Endothelial cell of umbilical vein (primary cell): ENCODE measurements around the gene CLTCL1. TPM values are rescaled to one million over a fixed set of nuclear protein-coding genes. Genes with fewer than 3 reads are reported as not detected.

ENCODE experiments used
- BruUV-seq: library from RNA; stranded (reverse); fragments of 400-500 nt; replicated peaks from 2 replicates; lab custom pipeline; 2021; lab: Mats Ljungman, UMichigan
- CTCF ChIA-PET: fragments of 300-600, 350-600 bp; sonication (Branson Sonifier 250); formaldehyde crosslinking; loops from one replicate; lab custom pipeline; 2021; ENCODE audit warnings: antibody characterized with exemption, inconsistent platforms; lab: Charles Lee
- POLR2A ChIA-PET: fragments of 300-600, 350-600 bp; sonication (Branson Sonifier 250); formaldehyde crosslinking; loops from one replicate; lab custom pipeline; 2021; ENCODE audit warnings: antibody characterized with exemption, inconsistent platforms; lab: Charles Lee
- DNase-seq: peaks from one replicate; pipeline ENCODE4 v3.0.0-alpha.2; 2011; ENCODE audit warnings: low read depth, low spot score
- FAIRE-seq: peaks from 2 replicates; lab custom pipeline; 2011; peaks lifted over from hg19 to GRCh38; lab: Jason Lieb, UNC
- H2AFZ ChIP-seq: 2 replicates; pipeline ENCODE4 v1.6.0; 2012; ENCODE audit warnings: low read depth, low read length, control low read depth, inconsistent platforms
- H3K27ac ChIP-seq: 2 replicates; pipeline ENCODE4 v1.5.1; 2011; ENCODE audit warnings: low read depth, mild to moderate bottlenecking, control low read depth, low read length, moderate library complexity; ENCODE audit not compliant: insufficient read depth
- H3K27me3 ChIP-seq, 2 experiments: 2 replicates each; pipeline versions ENCODE4 v1.6.0 to v1.6.1; 2011; ENCODE audit warnings: low read length in 2 of 2, mixed read lengths in 1 of 2; ENCODE audit not compliant: control insufficient read depth in 2 of 2, insufficient read depth in 2 of 2
- H3K36me3 ChIP-seq, 2 experiments: 2 replicates in 1 of 2; 3 replicates in 1 of 2; pipeline ENCODE4 v1.5.1; 2011; ENCODE audit warnings: low read length in 2 of 2, mild to moderate bottlenecking in 1 of 2, moderate library complexity in 1 of 2; ENCODE audit not compliant: control insufficient read depth in 2 of 2, insufficient read depth in 2 of 2; ENCODE audit errors: extremely low read depth in 1 of 2
- H3K4me1 ChIP-seq: 3 replicates; pipeline ENCODE4 v1.5.1; 2011; ENCODE audit warnings: mild to moderate bottlenecking, low read length; ENCODE audit not compliant: control insufficient read depth, insufficient read depth; ENCODE audit errors: extremely low read depth
- H3K4me2 ChIP-seq: 2 replicates; pipeline ENCODE4 v1.6.1; 2011; ENCODE audit warnings: low read length, control low read depth, mixed read lengths; ENCODE audit not compliant: insufficient read depth
- H3K4me3 ChIP-seq, 3 experiments: fragments of 200-600 bp in 1 of 3; sonication (generic), shearing (Covaris generic) in 1 of 3; replicated peaks in 1 of 3; 2 replicates each; pipeline ENCODE4 v1.5.1; 2011 to 2016; ENCODE audit warnings: control low read depth in 3 of 3, low read length in 3 of 3, mild to moderate bottlenecking in 2 of 3, inconsistent platforms in 1 of 3, low read depth in 1 of 3, moderate library complexity in 1 of 3; ENCODE audit not compliant: insufficient read depth in 1 of 3
- H3K79me2 ChIP-seq: 2 replicates; pipeline ENCODE4 v1.6.0; 2012; ENCODE audit warnings: low read length, inconsistent platforms; ENCODE audit not compliant: control insufficient read depth, insufficient read depth
- H3K9ac ChIP-seq: replicated peaks from 2 replicates; pipeline ENCODE3; 2011; ENCODE audit warnings: low read length, control low read depth; ENCODE audit not compliant: insufficient read depth; ENCODE audit errors: extremely low read depth
- H3K9me1 ChIP-seq: replicated peaks from 3 replicates; pipeline ENCODE4 v1.6.0; 2011; ENCODE audit warnings: mild to moderate bottlenecking, low read length; ENCODE audit not compliant: control insufficient read depth, insufficient read depth; ENCODE audit errors: extremely low read depth
- H3K9me3 ChIP-seq: replicated peaks from 2 replicates; pipeline ENCODE4 v1.5.1; 2012; ENCODE audit warnings: low read length, inconsistent platforms; ENCODE audit not compliant: control insufficient read depth, insufficient read depth
- H4K20me1 ChIP-seq: replicated peaks from 2 replicates; pipeline ENCODE3; 2011; ENCODE audit warnings: mild to moderate bottlenecking, low read length; ENCODE audit not compliant: control insufficient read depth, insufficient read depth; ENCODE audit errors: extremely low read depth
- EZH2 ChIP-seq: IDR thresholded peaks from 2 replicates; pipeline ENCODE4 v1.6.1; 2012; ENCODE audit warnings: borderline replicate concordance, low read depth, mild to moderate bottlenecking, moderate library complexity, low read length, inconsistent platforms; ENCODE audit not compliant: severe bottlenecking
- FOS ChIP-seq: IDR thresholded peaks from 2 replicates; pipeline ENCODE4 v1.6.1; 2011; ENCODE audit warnings: mild to moderate bottlenecking, low read length, moderate library complexity, borderline replicate concordance; ENCODE audit not compliant: insufficient read depth
- GATA2 ChIP-seq: IDR thresholded peaks from 2 replicates; pipeline ENCODE4 v1.7.0; 2011; ENCODE audit warnings: low read depth, mild to moderate bottlenecking, moderate library complexity, mixed read lengths, low read length; ENCODE audit not compliant: insufficient read length, insufficient read depth
- JUN ChIP-seq: IDR thresholded peaks from 2 replicates; pipeline ENCODE4 v1.6.1; 2011; ENCODE audit warnings: borderline replicate concordance, low read depth; ENCODE audit not compliant: insufficient read length, insufficient read depth
- MYC ChIP-seq: IDR thresholded peaks from one replicate; pipeline ENCODE4 v1.6.1; 2011; ENCODE audit warnings: mild to moderate bottlenecking, low read depth, low read length
- POLR2A ChIP-seq: IDR thresholded peaks from 2 replicates; pipeline ENCODE4 v1.6.1; 2012; ENCODE audit warnings: low read depth, mild to moderate bottlenecking, control low read depth, low read length
- POLR2AphosphoS5 ChIP-seq: IDR thresholded peaks from 2 replicates; pipeline ENCODE4 v1.6.1; 2012; ENCODE audit warnings: low read depth, mild to moderate bottlenecking, control low read depth, low read length, moderate library complexity; ENCODE audit not compliant: insufficient read depth
- dilution Hi-C: fragments of 300-500 bp; cut with MboI; formaldehyde crosslinking; loops from one replicate; pipeline ENCODE4 v1.15.0; 2019; ENCODE audit warnings: low sequenced_read_pairs; ENCODE audit not compliant: extremely low pct_ligation_motif_present
- intact Hi-C: fragments of 100-400 bp; cut with micrococcal nuclease; formaldehyde crosslinking; loops from one replicate; pipeline ENCODE4 v1.10.0; 2022
- polyA plus RNA-seq, 4 experiments: library from polyadenylated mRNA; depleted of rRNA in 3 of 4; stranded (reverse) in 3 of 4; unstranded in 1 of 4; fragments of >200 nt; gene quantifications; 2 replicates each; pipeline versions ENCODE4 v1.2.1 to v1.2.3, GENCODE V29; 2011 to 2012; ENCODE audit warnings: missing spikeins in 1 of 4
- total RNA-seq: library from RNA; stranded (reverse); gene quantifications from 2 replicates; pipeline ENCODE4 v1.2.3, GENCODE V29; 2021
- TF ChIP-seq, protein P1 (sequence below), 2 donors: IDR thresholded peaks; 1 replicate in 1 of 2; 2 replicates in 1 of 2; pipeline ENCODE4 v1.5.1; 2011; ENCODE audit warnings: low read length in 2 of 2, mild to moderate bottlenecking in 2 of 2, moderate library complexity in 2 of 2, control low read depth in 1 of 2, inconsistent platforms in 1 of 2, low read depth in 1 of 2; ENCODE audit not compliant: insufficient read depth in 1 of 2; ENCODE audit errors: extremely low read depth in 1 of 2
- TF ChIP-seq, protein P2 (sequence below): IDR thresholded peaks from 2 replicates; pipeline ENCODE4 v1.6.1; 2011; ENCODE audit not compliant: insufficient read depth, insufficient read length

Gene CLTCL1
- total and polyA plus RNA-seq, 2 donors (not counting 3 experiments of a cell fraction or from before 2014, with no cell fraction given), result 5.0 to 6.2 TPM

DNA sequence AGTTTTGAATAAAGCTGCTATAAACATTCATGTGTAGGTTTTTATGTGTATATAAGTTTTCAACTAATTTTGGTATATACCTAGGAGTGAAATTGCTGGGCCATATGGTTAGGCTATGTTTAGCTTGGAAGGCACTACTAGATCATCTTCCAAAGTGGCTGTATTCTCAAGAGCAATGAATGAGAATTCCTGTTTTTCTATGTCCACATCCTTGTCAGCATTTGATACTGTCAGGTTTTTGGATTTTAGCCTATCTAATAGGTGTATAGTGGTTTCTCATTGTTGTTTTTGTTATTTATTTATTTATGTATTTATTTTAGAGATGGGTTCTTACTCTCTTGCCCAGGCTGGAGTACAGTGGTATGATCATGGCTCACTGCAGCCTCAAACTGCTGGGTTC, 26.3 kb upstream of the CLTCL1 start:
- ChIA-PET POLR2A (no interaction called here), CTCF (interaction anchor here (1.1 kb wide), 1 partner anchor 18 kb away, joined by 3 read pairs; no protein-coding TSS in a partner anchor)
- H4K20me1 ChIP-seq, result no peaks in the 10 kb centered on the region
- H3K9me3 ChIP-seq, result peaks cover 4% of the 10 kb centered on the region
- DNase-seq (no peak), FAIRE-seq (no peak)
- BruUV-seq, result no TSS peak
- dilution Hi-C loops, result no loop called here
- no peak overlapping the region for H3K4me3 ChIP-seq
- no peaks in the 10 kb centered on the region for H3K4me1 ChIP-seq
- no peaks in the 10 kb centered on the region for H3K36me3 ChIP-seq
- TF ChIP-seq, protein P1, sequence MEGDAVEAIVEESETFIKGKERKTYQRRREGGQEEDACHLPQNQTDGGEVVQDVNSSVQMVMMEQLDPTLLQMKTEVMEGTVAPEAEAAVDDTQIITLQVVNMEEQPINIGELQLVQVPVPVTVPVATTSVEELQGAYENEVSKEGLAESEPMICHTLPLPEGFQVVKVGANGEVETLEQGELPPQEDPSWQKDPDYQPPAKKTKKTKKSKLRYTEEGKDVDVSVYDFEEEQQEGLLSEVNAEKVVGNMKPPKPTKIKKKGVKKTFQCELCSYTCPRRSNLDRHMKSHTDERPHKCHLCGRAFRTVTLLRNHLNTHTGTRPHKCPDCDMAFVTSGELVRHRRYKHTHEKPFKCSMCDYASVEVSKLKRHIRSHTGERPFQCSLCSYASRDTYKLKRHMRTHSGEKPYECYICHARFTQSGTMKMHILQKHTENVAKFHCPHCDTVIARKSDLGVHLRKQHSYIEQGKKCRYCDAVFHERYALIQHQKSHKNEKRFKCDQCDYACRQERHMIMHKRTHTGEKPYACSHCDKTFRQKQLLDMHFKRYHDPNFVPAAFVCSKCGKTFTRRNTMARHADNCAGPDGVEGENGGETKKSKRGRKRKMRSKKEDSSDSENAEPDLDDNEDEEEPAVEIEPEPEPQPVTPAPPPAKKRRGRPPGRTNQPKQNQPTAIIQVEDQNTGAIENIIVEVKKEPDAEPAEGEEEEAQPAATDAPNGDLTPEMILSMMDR (IDR thresholded peaks at IDR 0.05; ENCODE audit: extremely low read depth in 1 of 2, insufficient read depth in 1 of 2, low read depth in 1 of 2, low read length in 2 of 2), result no peak
- TF ChIP-seq POLR2AphosphoS5, result no peak
- TF ChIP-seq, protein P2, sequence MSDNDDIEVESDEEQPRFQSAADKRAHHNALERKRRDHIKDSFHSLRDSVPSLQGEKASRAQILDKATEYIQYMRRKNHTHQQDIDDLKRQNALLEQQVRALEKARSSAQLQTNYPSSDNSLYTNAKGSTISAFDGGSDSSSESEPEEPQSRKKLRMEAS, result no peak
- no peak for TF ChIP-seq FOS
- TF ChIP-seq POLR2A, result no peak
- TF ChIP-seq JUN, result no peak
- TF ChIP-seq GATA2, result no peak
- TF ChIP-seq MYC, result no peak
- TF ChIP-seq EZH2, result no peak
- H3K4me2 ChIP-seq, result no peak overlapping the region
- H3K27ac ChIP-seq, result no peak overlapping the region
- no peaks in the 10 kb centered on the region for H3K79me2 ChIP-seq
- H3K9ac ChIP-seq, result no peak overlapping the region
- no peak overlapping the region for H2AFZ ChIP-seq
- H3K27me3 ChIP-seq, result no peaks in the 10 kb centered on the region
- intact Hi-C loops, result no loop called here
- no peaks in the 10 kb centered on the region for H3K9me1 ChIP-seq
